PC-3 (cell line): Measurements from ENCODE around the gene PELI2. TPM values are rescaled to one million over a fixed set of nuclear protein-coding genes. Genes with fewer than 3 reads are reported as not detected.

ENCODE experiments used
- ATAC-seq: fragments of 200-7000 bp; cut with Tn5 transposase; 2 replicates; pipeline ENCODE4 v1.9.1; 2020; ENCODE audit warnings: mild to moderate bottlenecking, moderate library complexity
- BruUV-seq: library from RNA; stranded (reverse); fragments of 400-500 nt; replicated peaks from 2 replicates; lab custom pipeline; 2021; lab: Mats Ljungman, UMichigan
- CTCF ChIA-PET: fragments of 300-600 bp; sonication (Branson Sonifier 250); formaldehyde crosslinking; loops from one replicate; lab custom pipeline; 2022; ENCODE audit warnings: antibody characterized with exemption; lab: Charles Lee
- POLR2A ChIA-PET: fragments of 300-600 bp; sonication (Branson Sonifier 250); formaldehyde crosslinking; loops from one replicate; lab custom pipeline; 2022; ENCODE audit warnings: antibody characterized with exemption; ENCODE audit not compliant: unreplicated experiment; lab: Charles Lee
- DNase-seq: peaks from one replicate; pipeline ENCODE4 v3.0.0-alpha.2; 2015
- H2AFZ ChIP-seq: fragments of 300-600 bp; sonication (generic); 2 replicates; pipeline ENCODE4 v1.6.0; 2016; ENCODE audit warnings: antibody characterized with exemption, low read length
- H3F3A ChIP-seq: fragments of 300-600 bp; sonication (generic); one replicate; pipeline ENCODE4 v1.6.0; 2017; ENCODE audit warnings: antibody characterized with exemption, low read length, control low read depth, mild to moderate bottlenecking; ENCODE audit not compliant: unreplicated experiment
- H3K27ac ChIP-seq: fragments of 300-600 bp; sonication (generic); 2 replicates; pipeline ENCODE4 v1.5.1; 2016; ENCODE audit warnings: mild to moderate bottlenecking, low read length
- H3K27me3 ChIP-seq: fragments of 300-600 bp; sonication (generic); 2 replicates; pipeline ENCODE4 v1.6.1; 2016; ENCODE audit warnings: low read length, mixed read lengths
- H3K36me3 ChIP-seq: fragments of 300-600 bp; sonication (generic); 2 replicates; pipeline ENCODE4 v1.6.1; 2016; ENCODE audit warnings: low read depth, mixed run types, low read length, mixed read lengths
- H3K4me1 ChIP-seq: fragments of 300-600 bp; sonication (generic); 2 replicates; pipeline ENCODE4 v1.5.1; 2016; ENCODE audit warnings: low read length; ENCODE audit not compliant: insufficient read depth
- H3K4me2 ChIP-seq: fragments of 300-600 bp; sonication (generic); 2 replicates; pipeline ENCODE4 v1.6.0; 2016; ENCODE audit warnings: low read length
- H3K4me3 ChIP-seq: fragments of 300-600 bp; sonication (generic); 2 replicates; pipeline ENCODE4 v1.5.1; 2016; ENCODE audit warnings: mild to moderate bottlenecking, low read length, mixed read lengths
- H3K79me2 ChIP-seq: fragments of 300-600 bp; sonication (generic); 2 replicates; pipeline ENCODE4 v1.6.1; 2017; ENCODE audit warnings: low read length, mixed read lengths
- H3K9ac ChIP-seq: fragments of 300-600 bp; sonication (generic); 2 replicates; pipeline ENCODE4 v1.6.0; 2016; ENCODE audit warnings: mild to moderate bottlenecking, low read length
- H3K9me2 ChIP-seq: fragments of 300-600 bp; sonication (generic); replicated peaks from 2 replicates; pipeline ENCODE4 v1.6.1; 2016; ENCODE audit warnings: mixed run types, low read length, mixed read lengths
- H3K9me3 ChIP-seq: fragments of 300-600 bp; sonication (generic); 2 replicates; pipeline ENCODE4 v1.6.1; 2016; ENCODE audit warnings: low read length, mixed read lengths
- H4K20me1 ChIP-seq: fragments of 300-600 bp; sonication (generic); 2 replicates; pipeline ENCODE4 v1.6.1; 2016; ENCODE audit warnings: low read length, mixed read lengths
- EZH2 ChIP-seq: fragments of 300-600 bp; sonication (generic); IDR thresholded peaks from one replicate; pipeline ENCODE4 v1.6.1; 2017; ENCODE audit warnings: antibody characterized with exemption, mild to moderate bottlenecking, low read length; ENCODE audit not compliant: unreplicated experiment
- EZH2phosphoT487 ChIP-seq: fragments of 300-600 bp; sonication (generic); IDR thresholded peaks from 2 replicates; pipeline ENCODE4 v1.6.1; 2018; ENCODE audit warnings: mild to moderate bottlenecking, antibody characterized with exemption, low read length, borderline replicate concordance
- intact Hi-C: fragments of 100-400 bp; cut with micrococcal nuclease; formaldehyde crosslinking; loops from 2 replicates; pipeline ENCODE4 v1.9.0; 2023
- total RNA-seq: library from RNA; depleted of rRNA; stranded (reverse); fragments of >200 nt; gene quantifications from 2 replicates; pipeline ENCODE4 v1.2.3, GENCODE V29; 2014
- TF ChIP-seq, protein P1 (sequence below): fragments of 300-600 bp; sonication (generic); conservative IDR thresholded peaks from 2 replicates; pipeline ENCODE4 v1.5.1; 2017; ENCODE audit warnings: antibody characterized with exemption, low read depth, mild to moderate bottlenecking, low read length

PELI2 gene
- total RNA-seq, 1 experiment from 2014 or later, result 0.11 TPM

DNA sequence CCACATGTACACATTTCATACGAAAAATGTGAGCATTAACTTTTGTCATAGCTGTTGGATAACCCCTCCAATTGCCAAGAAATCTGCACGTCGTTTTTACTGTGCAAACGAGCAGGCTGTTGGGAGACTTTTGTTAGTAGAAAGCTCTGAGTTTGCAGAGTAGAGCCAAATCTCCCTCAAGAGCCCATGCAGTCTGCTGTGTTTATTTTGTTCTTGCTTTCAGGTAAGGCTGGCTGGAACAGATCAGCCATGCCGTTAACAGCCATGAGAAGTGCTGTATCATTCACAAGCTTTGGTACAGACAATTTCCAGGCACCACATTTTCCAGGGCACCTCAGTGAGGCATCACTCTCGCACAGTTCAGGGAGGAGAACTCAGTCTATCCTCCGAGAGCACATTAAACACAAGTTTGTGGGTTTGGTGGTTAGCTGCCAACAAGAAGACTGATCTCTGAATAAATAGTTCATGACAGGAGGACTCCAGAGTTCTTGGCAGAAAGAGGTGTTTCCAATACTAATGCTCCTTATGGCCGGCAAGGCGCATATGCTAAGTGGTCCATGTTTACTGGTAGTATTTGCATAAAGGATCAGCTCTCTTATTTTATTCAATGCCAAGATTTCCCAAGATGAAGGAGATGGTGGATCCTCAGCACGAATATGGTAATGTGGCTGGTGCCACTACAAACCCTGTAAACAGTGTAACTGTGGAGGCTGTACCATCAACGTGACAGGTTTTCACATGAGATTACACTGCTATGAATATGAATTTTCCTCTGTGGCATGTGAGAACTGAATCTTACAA lies 30.3 kb upstream of the PELI2 start:
- no peak for TF ChIP-seq EZH2phosphoT487
- TF ChIP-seq, protein P1, sequence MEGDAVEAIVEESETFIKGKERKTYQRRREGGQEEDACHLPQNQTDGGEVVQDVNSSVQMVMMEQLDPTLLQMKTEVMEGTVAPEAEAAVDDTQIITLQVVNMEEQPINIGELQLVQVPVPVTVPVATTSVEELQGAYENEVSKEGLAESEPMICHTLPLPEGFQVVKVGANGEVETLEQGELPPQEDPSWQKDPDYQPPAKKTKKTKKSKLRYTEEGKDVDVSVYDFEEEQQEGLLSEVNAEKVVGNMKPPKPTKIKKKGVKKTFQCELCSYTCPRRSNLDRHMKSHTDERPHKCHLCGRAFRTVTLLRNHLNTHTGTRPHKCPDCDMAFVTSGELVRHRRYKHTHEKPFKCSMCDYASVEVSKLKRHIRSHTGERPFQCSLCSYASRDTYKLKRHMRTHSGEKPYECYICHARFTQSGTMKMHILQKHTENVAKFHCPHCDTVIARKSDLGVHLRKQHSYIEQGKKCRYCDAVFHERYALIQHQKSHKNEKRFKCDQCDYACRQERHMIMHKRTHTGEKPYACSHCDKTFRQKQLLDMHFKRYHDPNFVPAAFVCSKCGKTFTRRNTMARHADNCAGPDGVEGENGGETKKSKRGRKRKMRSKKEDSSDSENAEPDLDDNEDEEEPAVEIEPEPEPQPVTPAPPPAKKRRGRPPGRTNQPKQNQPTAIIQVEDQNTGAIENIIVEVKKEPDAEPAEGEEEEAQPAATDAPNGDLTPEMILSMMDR, result no peak
- TF ChIP-seq EZH2, result no peak
- no TSS peak for BruUV-seq
- Histone ChIP-seq H3K4me3 (no peak overlapping the region), H3K27me3 (peaks cover 95% of the 10 kb centered on the region), H3K4me2 (no peak overlapping the region), H3K9me3 (no peaks in the 10 kb centered on the region), H3K9ac (no peak overlapping the region), H2AFZ (no peak overlapping the region), H3K79me2 (no peaks in the 10 kb centered on the region), H3K9me2 (no peaks in the 10 kb centered on the region), H3K4me1 (no peaks in the 10 kb centered on the region), H4K20me1 (no peaks in the 10 kb centered on the region), H3F3A (no peaks in the 10 kb centered on the region), H3K27ac (no peak overlapping the region), H3K36me3 (no peaks in the 10 kb centered on the region)
- POLR2A ChIA-PET, result no interaction called here
- CTCF ChIA-PET, result no interaction called here
- intact Hi-C loops, result loop anchor here (10.0 kb wide), 1 partner anchor 653 kb away; no protein-coding TSS in a partner anchor
- no peak for ATAC-seq
- no peak for DNase-seq

DNA sequence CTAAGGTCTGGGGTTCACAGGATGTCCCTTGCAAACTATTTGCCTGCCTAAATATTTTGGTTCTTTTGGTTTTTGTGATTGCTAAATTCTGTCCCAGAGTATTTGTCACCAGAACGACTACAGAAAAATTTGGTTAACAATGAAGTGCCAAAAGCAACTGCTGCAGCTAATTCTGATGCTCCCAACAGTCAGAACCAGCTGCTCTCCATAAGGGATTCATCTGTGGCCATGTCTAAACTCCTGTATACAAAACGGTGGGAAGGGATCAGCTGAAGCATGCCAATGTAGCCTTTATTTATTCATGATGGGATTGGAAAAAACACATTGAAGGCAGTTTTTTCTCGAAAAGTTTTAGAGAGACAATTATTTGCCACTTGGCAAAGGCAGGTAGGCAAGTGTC lies 29.3 kb upstream of the PELI2 start:
- CTCF ChIA-PET, result no interaction called here
- no TSS peak for BruUV-seq
- Histone ChIP-seq H2AFZ (no peak overlapping the region), H3K36me3 (no peaks in the 10 kb centered on the region), H3K27ac (no peak overlapping the region), H3K4me1 (no peaks in the 10 kb centered on the region), H3K9ac (no peak overlapping the region), H3K4me3 (no peak overlapping the region), H3K27me3 (peaks cover 95% of the 10 kb centered on the region), H3K4me2 (no peak overlapping the region), H3K79me2 (no peaks in the 10 kb centered on the region), H3K9me3 (no peaks in the 10 kb centered on the region), H3K9me2 (no peaks in the 10 kb centered on the region), H3F3A (no peaks in the 10 kb centered on the region), H4K20me1 (no peaks in the 10 kb centered on the region)
- intact Hi-C loops, result loop anchor here (10.0 kb wide), 1 partner anchor 654 kb away; no protein-coding TSS in a partner anchor
- POLR2A ChIA-PET, result no interaction called here
- TF ChIP-seq, protein P1, result no peak
- TF ChIP-seq EZH2phosphoT487 (no peak), EZH2 (no peak)
- DNase-seq (no peak), ATAC-seq (no peak)

DNA sequence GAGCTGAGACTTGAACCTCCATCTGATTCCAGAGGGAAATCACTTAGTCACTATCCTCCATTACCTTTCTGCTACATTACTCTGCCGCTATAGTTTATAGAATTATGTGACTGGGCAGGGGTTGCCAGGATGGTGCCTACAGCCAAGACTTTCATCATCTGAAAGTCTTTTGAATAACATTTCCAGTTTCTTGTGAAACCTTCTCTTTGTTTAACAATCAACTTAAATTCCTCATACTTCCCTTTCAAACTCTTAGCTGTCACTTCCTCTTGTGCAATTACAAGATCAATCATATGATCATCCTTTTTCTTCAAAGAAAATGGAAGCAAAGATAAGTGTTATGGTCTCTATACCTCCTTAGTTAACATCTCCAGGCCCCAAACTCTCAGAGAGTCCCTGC lies 25.4 kb upstream of the PELI2 start:
- Histone ChIP-seq H2AFZ (no peak overlapping the region), H3F3A (no peaks in the 10 kb centered on the region), H3K4me1 (no peaks in the 10 kb centered on the region), H3K4me3 (no peak overlapping the region), H4K20me1 (no peaks in the 10 kb centered on the region), H3K4me2 (no peak overlapping the region), H3K9ac (no peak overlapping the region), H3K9me3 (no peaks in the 10 kb centered on the region), H3K27ac (no peak overlapping the region), H3K36me3 (no peaks in the 10 kb centered on the region), H3K27me3 (peaks cover 100% of the 10 kb centered on the region), H3K9me2 (no peaks in the 10 kb centered on the region), H3K79me2 (no peaks in the 10 kb centered on the region)
- ChIA-PET POLR2A (interaction anchor here (0.5 kb wide), 1 partner anchor 11 kb away, joined by 3 read pairs; no protein-coding TSS in a partner anchor), CTCF (no interaction called here)
- TF ChIP-seq EZH2 (no peak), EZH2phosphoT487 (no peak)
- TF ChIP-seq, protein P1, result no peak
- no peak for DNase-seq
- BruUV-seq, result no TSS peak
- ATAC-seq, result no peak
- intact Hi-C loops, result no loop called here
